DOHH2 (cell line): ENCODE data around the gene IFI16.

Source experiments
- H3F3A ChIP-seq: fragments of 200-600 bp; sonication (generic), shearing (Covaris generic); 2 replicates; pipeline ENCODE4 v1.6.0; 2016; ENCODE audit warnings: antibody characterized with exemption, mild to moderate bottlenecking; ENCODE audit not compliant: control insufficient read depth, insufficient read depth
- H3K27ac ChIP-seq: fragments of 200-600 bp; sonication (generic); 2 replicates; pipeline ENCODE4 v1.5.1; 2014; ENCODE audit warnings: low read depth, mild to moderate bottlenecking, low read length, moderate library complexity
- H3K27me3 ChIP-seq: fragments of 200-600 bp; sonication (generic); 2 replicates; pipeline ENCODE4 v1.6.1; 2014; ENCODE audit warnings: mild to moderate bottlenecking, low read length, mixed read lengths; ENCODE audit not compliant: control insufficient read depth
- H3K36me3 ChIP-seq: fragments of 200-600 bp; sonication (generic); 2 replicates; pipeline ENCODE4 v1.6.1; 2014; ENCODE audit warnings: mild to moderate bottlenecking, low read length, moderate library complexity, mixed read lengths; ENCODE audit not compliant: control insufficient read depth
- H3K4me1 ChIP-seq: fragments of 200-600 bp; sonication (generic); 2 replicates; pipeline ENCODE4 v1.6.1; 2014; ENCODE audit warnings: mild to moderate bottlenecking, low read length, mixed read lengths; ENCODE audit not compliant: control insufficient read depth
- H3K4me2 ChIP-seq: fragments of 200-600 bp; sonication (generic); 2 replicates; pipeline ENCODE4 v1.6.0; 2014; ENCODE audit warnings: mild to moderate bottlenecking, low read length, moderate library complexity
- H3K4me3 ChIP-seq: fragments of 200-600 bp; sonication (generic); 2 replicates; pipeline ENCODE4 v1.5.1; 2014; ENCODE audit warnings: mild to moderate bottlenecking, low read length, mixed read lengths
- H3K79me2 ChIP-seq: fragments of 200-600 bp; sonication (generic); 2 replicates; pipeline ENCODE4 v1.6.1; 2014; ENCODE audit warnings: mild to moderate bottlenecking, low read length, mixed read lengths; ENCODE audit not compliant: control insufficient read depth
- H3K9me2 ChIP-seq: fragments of 200-600 bp; sonication (generic); replicated peaks from 2 replicates; pipeline ENCODE4 v1.6.1; 2014; ENCODE audit warnings: mild to moderate bottlenecking, low read length, mixed read lengths; ENCODE audit not compliant: control insufficient read depth
- H3K9me3 ChIP-seq: fragments of 200-600 bp; sonication (generic); 2 replicates; pipeline ENCODE4 v1.6.1; 2014; ENCODE audit warnings: antibody characterized with exemption, low read length, mixed read lengths; ENCODE audit not compliant: control insufficient read depth, insufficient read depth
- H4K20me1 ChIP-seq: fragments of 200-600 bp; sonication (generic); 2 replicates; pipeline ENCODE4 v1.6.0; 2014; ENCODE audit warnings: low read depth, mild to moderate bottlenecking, antibody characterized with exemption, low read length, moderate library complexity; ENCODE audit not compliant: control insufficient read depth, insufficient read depth
- CTCF ChIP-seq: fragments of 200-600 bp; sonication (generic); IDR thresholded peaks from one replicate; pipeline ENCODE4 v1.5.1; 2014; ENCODE audit warnings: antibody characterized with exemption, mild to moderate bottlenecking, low read depth, low read length; ENCODE audit not compliant: poor library complexity, severe bottlenecking
- EZH2phosphoT487 ChIP-seq: fragments of 200-600 bp; sonication (generic); IDR thresholded peaks from 2 replicates; pipeline ENCODE4 v1.6.1; 2017; ENCODE audit warnings: borderline replicate concordance, mild to moderate bottlenecking, antibody characterized with exemption, low read length, moderate library complexity, mixed read lengths

IFI16 gene

GRCh38 chr1:159011751-159012150, 2.0 kb downstream of the IFI16 start:
- Histone ChIP-seq H3K4me2 (peak overlapping the region; percentile 95), H3K79me2 (peaks cover 84% of the 10 kb centered on the region), H4K20me1 (no peaks in the 10 kb centered on the region), H3K27me3 (no peaks in the 10 kb centered on the region), H3K36me3 (peaks cover 69% of the 10 kb centered on the region), H3K27ac (peak overlapping the region; percentile 88), H3K9me2 (no peaks in the 10 kb centered on the region), H3K9me3 (no peaks in the 10 kb centered on the region), H3K4me3 (peak overlapping the region; percentile 94), H3F3A (peaks cover 36% of the 10 kb centered on the region), H3K4me1 (peaks cover 73% of the 10 kb centered on the region)
- no peak for TF ChIP-seq EZH2phosphoT487

GRCh38 chr1:159012495-159012894, 2.8 kb downstream of the IFI16 start:
- H3K36me3 ChIP-seq = peaks cover 74% of the 10 kb centered on the region
- no peaks in the 10 kb centered on the region for H4K20me1 ChIP-seq
- H3K9me3 ChIP-seq = no peaks in the 10 kb centered on the region
- H3K79me2 ChIP-seq = peaks cover 91% of the 10 kb centered on the region
- TF ChIP-seq EZH2phosphoT487 = no peak
- TF ChIP-seq CTCF = no peak
- peak overlapping the region; percentile 88 for H3K27ac ChIP-seq
- H3K4me1 ChIP-seq = peaks cover 71% of the 10 kb centered on the region
- H3K4me3 ChIP-seq = peak overlapping the region; percentile 94
- no peaks in the 10 kb centered on the region for H3K9me2 ChIP-seq
- peaks cover 36% of the 10 kb centered on the region for H3F3A ChIP-seq
- no peaks in the 10 kb centered on the region for H3K27me3 ChIP-seq
- peak overlapping the region; percentile 95 for H3K4me2 ChIP-seq

- Histone ChIP-seq H3K27ac (peak overlapping the region; percentile 88), H3K4me3 (peak overlapping the region; percentile 94), H4K20me1 (no peaks in the 10 kb centered on the region), H3K79me2 (peaks cover 99% of the 10 kb centered on the region), H3F3A (peaks cover 27% of the 10 kb centered on the region; the same call in 1 of the 2 replicates), H3K36me3 (peaks cover 90% of the 10 kb centered on the region), H3K4me1 (peaks cover 66% of the 10 kb centered on the region), H3K9me3 (no peaks in the 10 kb centered on the region), H3K27me3 (no peaks in the 10 kb centered on the region), H3K9me2 (no peaks in the 10 kb centered on the region), H3K4me2 (peak overlapping the region; percentile 95)
- TF ChIP-seq CTCF (no peak), EZH2phosphoT487 (no peak)
Observed at GRCh38 chr1:159014003-159014571, 4.4 kb downstream of the IFI16 start.

- Histone ChIP-seq H3K9me2 (no peaks in the 10 kb centered on the region), H3K79me2 (peaks cover 99% of the 10 kb centered on the region), H3K9me3 (no peaks in the 10 kb centered on the region), H3F3A (peaks cover 29% of the 10 kb centered on the region), H3K4me2 (peak overlapping the region; percentile 95), H3K36me3 (peaks cover 96% of the 10 kb centered on the region), H4K20me1 (no peaks in the 10 kb centered on the region), H3K4me1 (peaks cover 63% of the 10 kb centered on the region), H3K4me3 (peak overlapping the region; percentile 94), H3K27me3 (no peaks in the 10 kb centered on the region), H3K27ac (peak overlapping the region; percentile 88)
- no peak for TF ChIP-seq EZH2phosphoT487
- TF ChIP-seq CTCF = no peak
Observed at GRCh38 chr1:159014851-159015250, 5.1 kb downstream of the IFI16 start.
